ENCODE measurements around the gene TFPI. TPM values are rescaled to one million over a fixed set of nuclear protein-coding genes. Genes with fewer than 3 reads are reported as not detected.
"Not testable (repeated sequence)": the region's sequence is repeated elsewhere in the genome, so short reads cannot be mapped to it uniquely, and the experiment has no call there.

The TFPI gene
- total RNA-seq, 2 donors from 2014 or later = 0.05 to 0.19 TPM

DNA sequence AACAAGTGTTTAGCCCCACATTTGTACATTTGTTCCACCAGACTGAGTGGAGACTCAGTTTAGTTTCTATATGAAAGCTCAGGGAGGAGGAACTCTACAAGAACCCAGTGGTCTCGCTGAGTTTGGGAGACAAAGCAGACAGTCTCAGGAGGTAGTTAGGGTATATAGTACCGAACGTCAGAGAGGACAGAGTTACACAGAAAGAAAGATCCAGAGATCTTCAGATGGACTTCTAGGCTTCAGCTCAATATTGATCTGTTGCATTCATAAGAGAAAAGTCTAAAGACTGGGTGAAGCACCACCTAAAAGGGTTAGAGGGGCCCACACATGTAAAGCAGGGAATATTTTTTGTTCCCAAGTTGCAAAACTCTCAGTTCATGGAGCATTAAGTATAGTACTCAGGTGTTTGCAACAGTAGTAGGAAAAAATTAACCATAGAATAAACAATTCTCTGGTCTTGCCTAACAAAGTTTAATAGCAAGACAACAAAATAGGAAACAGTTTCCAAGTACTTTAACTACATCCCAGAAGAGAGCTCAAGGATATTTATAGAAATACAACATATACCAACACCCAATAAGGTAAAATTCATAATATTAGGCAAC lies 4.2 kb downstream of the TFPI start:
- H3K27me3 Mint-ChIP-seq (ENCODE audit: low read depth) = peaks cover 22% of the 10 kb centered on the region
- no peak overlapping the region for H3K4me3 Mint-ChIP-seq

DNA sequence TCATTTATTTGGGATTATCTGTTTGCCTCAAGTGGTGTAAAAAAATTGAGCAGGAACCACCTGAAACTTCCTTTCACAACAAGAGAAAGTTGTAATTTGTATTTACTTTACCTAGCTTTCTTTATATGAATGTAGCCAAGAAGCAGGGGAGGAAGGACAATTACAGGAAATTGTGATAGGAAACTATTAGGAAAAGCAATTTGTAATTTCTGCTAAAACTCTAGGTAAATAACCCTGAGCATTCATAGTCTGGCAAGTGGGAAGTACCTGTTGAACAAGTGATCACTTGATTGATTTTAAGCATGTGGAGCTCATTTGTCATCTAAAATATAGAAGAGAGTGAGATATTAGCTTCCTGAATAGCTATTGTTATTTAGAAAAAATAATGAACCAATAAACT lies 5.0 kb downstream of the TFPI start:
- no peaks in the 10 kb centered on the region for H3K36me3 Mint-ChIP-seq (ENCODE audit: insufficient read depth in 2 of 2)
- DNase-seq (no peak), ATAC-seq (replicated peaks in 1 of 2) (no peak)
- peaks cover 9% of the 10 kb centered on the region for H3K4me1 Mint-ChIP-seq (ENCODE audit: low read depth)
- peaks cover 21% of the 10 kb centered on the region for H3K27me3 Mint-ChIP-seq (ENCODE audit: low read depth)
- H3K9me3 Mint-ChIP-seq = no peaks in the 10 kb centered on the region
- H3K27ac Mint-ChIP-seq = no peak overlapping the region
- no peak overlapping the region for H3K4me3 Mint-ChIP-seq

More for the DNA sequence above, 4.2 kb downstream of the TFPI start:
- no peaks in the 10 kb centered on the region for H3K36me3 Mint-ChIP-seq (ENCODE audit: insufficient read depth in 2 of 2)
- no peak overlapping the region for H3K27ac Mint-ChIP-seq
- no peaks in the 10 kb centered on the region for H3K9me3 Mint-ChIP-seq
- DNase-seq = no peak
- ATAC-seq (replicated peaks in 1 of 2) = no peak
- peaks cover 15% of the 10 kb centered on the region for H3K4me1 Mint-ChIP-seq (ENCODE audit: low read depth)

DNA sequence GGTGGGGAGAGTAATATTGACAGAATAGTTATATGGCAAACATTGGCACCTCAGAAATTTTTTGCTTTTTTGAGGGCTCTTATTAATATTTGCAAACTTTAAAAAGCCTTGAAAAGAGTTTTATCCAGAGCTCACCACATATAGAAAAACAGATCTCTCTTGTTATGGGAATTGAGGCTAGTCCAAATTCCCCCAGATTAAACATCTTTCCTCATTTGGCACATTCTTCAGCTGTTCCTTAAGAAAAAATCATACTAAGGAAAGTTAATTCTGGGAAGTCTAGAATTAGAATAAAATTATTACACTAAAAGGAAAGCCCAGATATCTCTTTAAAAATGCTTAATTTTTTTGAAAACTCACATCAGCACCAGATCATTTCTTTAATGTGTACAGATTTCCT lies 5.6 kb downstream of the TFPI start:
- peaks cover 21% of the 10 kb centered on the region for H3K27me3 Mint-ChIP-seq (ENCODE audit: low read depth)
- no peaks in the 10 kb centered on the region for H3K36me3 Mint-ChIP-seq (ENCODE audit: insufficient read depth in 2 of 2)
- H3K9me3 Mint-ChIP-seq = no peaks in the 10 kb centered on the region
- H3K4me3 Mint-ChIP-seq = no peak overlapping the region
- H3K4me1 Mint-ChIP-seq (ENCODE audit: low read depth) = peaks cover 7% of the 10 kb centered on the region
- ATAC-seq (replicated peaks in 1 of 2) = no peak
- no peak overlapping the region for H3K27ac Mint-ChIP-seq
- DNase-seq = no peak

DNA sequence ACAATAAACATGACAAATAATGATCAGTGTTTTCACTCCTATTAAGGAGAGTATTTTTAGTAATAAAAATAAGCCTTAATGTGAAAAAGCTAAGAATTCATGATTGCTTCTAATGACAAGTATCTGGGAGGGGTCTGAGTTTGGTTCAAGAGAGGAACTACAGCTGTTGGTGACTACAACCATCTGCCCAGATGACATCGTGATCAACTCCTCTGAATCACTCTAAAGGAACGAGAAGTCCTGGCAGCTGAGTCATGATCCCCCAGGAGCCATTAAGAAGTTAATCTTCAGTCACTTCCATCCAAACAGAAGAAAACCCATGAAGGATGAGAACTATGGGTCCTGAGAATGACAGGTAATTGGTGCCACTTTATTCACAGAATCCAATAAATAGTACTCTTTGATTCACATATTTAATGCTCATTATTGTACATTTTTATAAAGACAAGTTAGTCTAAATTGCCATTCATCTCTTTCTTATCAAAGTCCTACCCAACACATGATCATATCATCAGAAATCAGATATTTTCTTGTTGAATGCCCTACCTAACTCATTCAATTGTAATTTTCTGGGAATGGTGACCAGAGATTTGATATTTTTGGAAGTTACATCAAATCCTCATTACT lies 6.8 kb downstream of the TFPI start:
- Mint-ChIP-seq H3K27ac (no peak overlapping the region), H3K36me3 (ENCODE audit: insufficient read depth in 2 of 2) (no peaks in the 10 kb centered on the region), H3K27me3 (ENCODE audit: low read depth) (peaks cover 21% of the 10 kb centered on the region), H3K4me3 (no peak overlapping the region), H3K4me1 (ENCODE audit: low read depth) (no peaks in the 10 kb centered on the region), H3K9me3 (no peaks in the 10 kb centered on the region)
- DNase-seq (no peak), ATAC-seq (replicated peaks in 1 of 2) (no peak)

DNA sequence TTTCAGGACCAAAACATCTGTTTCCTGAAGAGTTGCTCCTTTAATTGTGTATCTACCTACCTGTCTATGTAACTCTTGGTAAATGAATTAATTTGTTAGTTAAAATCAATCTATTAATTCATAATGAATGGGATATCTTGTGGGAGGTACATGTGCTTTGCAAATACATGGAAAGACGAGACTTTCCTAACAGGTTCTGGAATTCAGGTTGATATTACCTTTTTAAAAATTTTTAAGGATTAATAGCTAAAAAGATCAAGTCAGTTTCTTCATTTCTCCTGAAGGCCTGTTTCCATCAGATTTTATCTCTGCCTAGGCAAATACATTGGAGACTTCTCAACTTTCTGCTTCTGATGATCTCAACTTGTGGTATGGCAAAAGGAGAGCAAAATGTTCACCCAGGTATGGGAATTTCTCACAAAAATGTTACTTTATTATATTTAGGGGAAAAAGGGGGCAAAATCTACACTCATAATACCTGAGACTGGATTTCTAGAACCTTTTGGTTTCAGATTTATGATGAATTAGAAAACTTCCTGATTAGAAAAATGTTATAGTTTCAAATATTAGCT lies 7.4 kb downstream of the TFPI start:
- no peak overlapping the region for H3K4me3 Mint-ChIP-seq
- H3K4me1 Mint-ChIP-seq (ENCODE audit: low read depth) = no peaks in the 10 kb centered on the region
- DNase-seq (no peak), ATAC-seq (replicated peaks in 1 of 2) (no peak)
- H3K27ac Mint-ChIP-seq = no peak overlapping the region
- peaks cover 25% of the 10 kb centered on the region for H3K27me3 Mint-ChIP-seq (ENCODE audit: low read depth)
- no peaks in the 10 kb centered on the region for H3K9me3 Mint-ChIP-seq
- H3K36me3 Mint-ChIP-seq (ENCODE audit: insufficient read depth in 2 of 2) = no peaks in the 10 kb centered on the region

DNA sequence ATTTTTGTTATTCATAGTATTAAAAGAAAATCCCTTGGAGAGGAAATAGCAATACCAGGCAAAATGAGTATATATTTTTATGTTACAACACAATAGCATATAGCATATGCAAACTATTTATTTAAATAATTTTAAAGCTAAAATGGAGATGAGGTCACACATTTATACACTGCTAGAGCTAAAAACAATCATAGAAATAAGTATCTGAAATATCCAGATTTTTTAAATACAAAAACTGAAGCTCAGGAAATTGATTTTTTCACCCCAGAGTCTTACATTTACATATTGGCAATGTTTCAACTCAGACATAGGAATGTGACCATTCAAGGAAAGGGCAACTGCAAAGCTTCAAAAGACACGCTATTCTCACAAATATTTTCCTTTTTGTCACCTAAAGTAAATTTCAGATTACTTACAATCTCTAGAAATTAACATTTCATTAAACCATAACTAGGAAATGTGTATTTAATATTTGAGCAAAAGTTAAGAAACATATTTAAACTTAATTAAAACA lies 8.9 kb downstream of the TFPI start:
- Mint-ChIP-seq H3K27ac (no peak overlapping the region), H3K4me1 (ENCODE audit: low read depth) (no peaks in the 10 kb centered on the region), H3K36me3 (ENCODE audit: insufficient read depth in 2 of 2) (no peaks in the 10 kb centered on the region), H3K27me3 (ENCODE audit: low read depth) (peaks cover 19% of the 10 kb centered on the region), H3K9me3 (no peaks in the 10 kb centered on the region), H3K4me3 (no peak overlapping the region)
- no peak for DNase-seq
- ATAC-seq (replicated peaks in 1 of 2) = no peak

DNA sequence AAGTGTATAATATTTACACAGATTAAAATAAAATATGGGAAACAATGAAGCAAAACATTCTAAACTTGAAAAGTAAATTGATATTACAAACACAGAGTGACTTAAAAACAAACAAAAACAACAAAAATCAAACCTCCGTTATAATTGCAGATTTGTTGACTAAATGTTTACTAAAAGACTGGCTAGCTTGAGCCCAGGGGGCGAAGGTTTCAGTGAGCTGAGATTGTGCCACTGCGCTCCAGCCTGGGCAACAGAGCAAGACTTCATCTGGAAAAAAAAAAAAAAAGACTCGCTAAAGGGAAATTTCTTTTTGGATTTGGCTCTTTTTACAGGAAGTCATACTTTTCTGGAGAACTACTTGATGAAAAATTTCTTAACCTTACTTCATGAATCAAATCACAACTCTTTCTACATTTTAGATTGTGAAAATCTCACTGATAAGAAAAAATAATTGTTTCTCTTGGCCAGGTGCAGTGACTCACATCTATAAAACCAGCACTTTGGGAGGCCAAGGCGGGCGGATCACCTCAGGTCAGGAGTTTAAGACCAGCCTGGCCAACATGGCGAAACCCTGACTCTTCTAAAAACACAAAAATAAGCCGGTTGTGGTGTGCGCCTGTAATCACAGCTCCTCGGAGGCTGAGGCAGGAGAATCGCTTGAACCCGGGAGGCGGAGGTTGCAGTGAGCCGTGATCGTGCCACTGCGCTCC lies 9.7 kb downstream of the TFPI start:
- no peak for ATAC-seq (replicated peaks in 1 of 2)
- H3K4me1 Mint-ChIP-seq (ENCODE audit: low read depth) = no peaks in the 10 kb centered on the region
- no peak overlapping the region for H3K27ac Mint-ChIP-seq

DNA sequence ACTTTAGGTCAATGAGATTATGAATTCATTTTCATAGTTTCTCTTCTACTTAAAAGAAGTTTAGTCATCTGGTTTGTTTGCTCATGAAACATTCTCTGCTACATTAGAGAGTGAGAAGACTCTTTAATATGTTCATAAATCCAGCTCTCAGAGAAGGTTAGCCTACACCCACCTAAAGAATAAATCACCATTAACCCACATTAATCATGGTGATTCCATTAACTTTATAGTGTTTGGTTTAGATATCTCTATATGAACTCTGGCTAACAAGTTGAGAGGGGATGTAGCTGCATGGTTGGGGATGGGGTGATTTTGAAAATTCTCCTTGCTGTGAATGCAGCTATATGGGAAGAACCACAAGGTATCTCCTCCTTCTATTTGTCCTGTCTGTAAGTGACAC lies 10.7 kb downstream of the TFPI start:
- H3K27me3 Mint-ChIP-seq (ENCODE audit: low read depth) = peaks cover 12% of the 10 kb centered on the region
- H3K4me3 Mint-ChIP-seq = no peak overlapping the region
- H3K9me3 Mint-ChIP-seq = no peaks in the 10 kb centered on the region
- H3K27ac Mint-ChIP-seq = no peak overlapping the region
- no peaks in the 10 kb centered on the region for H3K4me1 Mint-ChIP-seq (ENCODE audit: low read depth)
- H3K36me3 Mint-ChIP-seq (ENCODE audit: insufficient read depth in 2 of 2) = no peaks in the 10 kb centered on the region
- DNase-seq (no peak), ATAC-seq (replicated peaks in 1 of 2) (no peak)

More for the DNA sequence above, 9.7 kb downstream of the TFPI start:
- no peaks in the 10 kb centered on the region for H3K9me3 Mint-ChIP-seq
- no peak for DNase-seq
- peaks cover 15% of the 10 kb centered on the region for H3K27me3 Mint-ChIP-seq (ENCODE audit: low read depth)
- H3K36me3 Mint-ChIP-seq (ENCODE audit: insufficient read depth in 2 of 2) = no peaks in the 10 kb centered on the region
- no peak overlapping the region for H3K4me3 Mint-ChIP-seq

DNA sequence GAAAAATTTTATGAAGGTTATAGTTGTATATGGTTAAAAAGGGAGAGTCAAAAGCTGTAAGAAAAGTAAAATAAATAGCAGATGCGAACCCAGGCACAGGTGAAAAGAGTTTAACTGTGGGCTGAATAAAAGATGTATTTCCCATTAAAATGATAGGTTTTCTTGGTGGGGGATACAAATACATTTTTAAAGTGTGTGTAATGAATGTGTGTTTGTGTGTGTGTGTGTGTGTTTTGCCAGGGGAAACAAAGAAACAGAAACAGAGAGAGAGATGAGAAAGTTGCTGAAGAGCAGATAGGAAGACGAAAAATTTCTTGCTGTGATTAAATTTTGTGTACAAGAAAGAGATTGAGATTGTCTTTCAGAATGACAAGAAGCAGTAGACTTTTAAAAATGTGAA lies 12.1 kb downstream of the TFPI start:
- no peak overlapping the region for H3K4me3 Mint-ChIP-seq
- DNase-seq (no peak), ATAC-seq (replicated peaks in 1 of 2) (no peak)
- no peaks in the 10 kb centered on the region for H3K9me3 Mint-ChIP-seq
- no peaks in the 10 kb centered on the region for H3K36me3 Mint-ChIP-seq (ENCODE audit: insufficient read depth in 2 of 2)
- peaks cover 6% of the 10 kb centered on the region for H3K27me3 Mint-ChIP-seq (ENCODE audit: low read depth)
- H3K27ac Mint-ChIP-seq = no peak overlapping the region
- no peaks in the 10 kb centered on the region for H3K4me1 Mint-ChIP-seq (ENCODE audit: low read depth)

DNA sequence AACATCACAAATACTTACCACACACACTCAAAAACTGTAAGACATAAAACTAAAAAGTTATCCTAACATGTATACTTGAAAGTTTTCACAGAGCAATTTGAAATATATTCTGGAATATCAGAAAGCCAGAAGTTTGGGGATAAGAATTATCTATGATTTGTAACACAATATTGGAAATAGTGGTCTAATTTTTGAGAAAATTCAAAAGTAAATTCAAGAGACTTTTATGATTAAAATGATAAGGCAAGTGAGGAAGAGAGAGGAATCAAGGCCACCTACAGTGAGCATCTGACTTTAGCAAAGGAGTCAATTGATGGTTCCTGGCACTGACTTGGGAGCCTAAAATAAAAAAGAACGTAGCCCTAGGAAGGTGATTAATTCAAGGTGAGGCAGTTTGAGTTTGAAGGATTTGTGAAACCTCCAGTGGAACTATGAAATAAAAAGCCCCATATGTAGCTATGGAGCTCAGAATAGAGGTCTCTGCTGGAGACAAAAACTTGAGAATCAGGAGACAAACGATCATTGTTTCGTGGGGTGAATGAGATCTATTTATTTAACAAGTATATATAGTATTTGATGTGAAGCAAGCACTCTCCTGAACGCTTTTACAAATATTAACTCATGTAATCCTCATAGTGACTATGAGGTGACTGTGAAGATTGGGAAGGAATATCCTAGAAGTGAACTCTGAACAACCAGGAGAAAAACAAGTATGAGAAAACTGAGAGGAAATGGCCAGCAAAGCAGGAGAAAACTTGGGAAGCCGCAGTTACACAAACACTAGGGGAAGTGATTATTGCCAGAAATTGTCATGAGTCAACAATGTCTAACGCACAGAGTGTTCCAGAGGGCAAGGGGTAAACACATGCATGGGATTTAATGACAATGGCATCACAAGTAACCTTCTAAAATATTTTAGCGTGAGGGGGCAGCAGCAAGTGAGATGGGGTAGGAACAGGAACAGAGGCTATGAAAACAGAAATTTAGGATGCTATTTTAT lies 12.8 kb downstream of the TFPI start:
- no peaks in the 10 kb centered on the region for H3K36me3 Mint-ChIP-seq (ENCODE audit: insufficient read depth in 2 of 2)
- no peak overlapping the region for H3K4me3 Mint-ChIP-seq
- no peak overlapping the region for H3K27ac Mint-ChIP-seq
- H3K9me3 Mint-ChIP-seq = no peaks in the 10 kb centered on the region
- ATAC-seq (replicated peaks in 1 of 2) (no peak), DNase-seq (no peak)
- H3K4me1 Mint-ChIP-seq (ENCODE audit: low read depth) = no peaks in the 10 kb centered on the region
- H3K27me3 Mint-ChIP-seq (ENCODE audit: low read depth) = peaks cover 6% of the 10 kb centered on the region

DNA sequence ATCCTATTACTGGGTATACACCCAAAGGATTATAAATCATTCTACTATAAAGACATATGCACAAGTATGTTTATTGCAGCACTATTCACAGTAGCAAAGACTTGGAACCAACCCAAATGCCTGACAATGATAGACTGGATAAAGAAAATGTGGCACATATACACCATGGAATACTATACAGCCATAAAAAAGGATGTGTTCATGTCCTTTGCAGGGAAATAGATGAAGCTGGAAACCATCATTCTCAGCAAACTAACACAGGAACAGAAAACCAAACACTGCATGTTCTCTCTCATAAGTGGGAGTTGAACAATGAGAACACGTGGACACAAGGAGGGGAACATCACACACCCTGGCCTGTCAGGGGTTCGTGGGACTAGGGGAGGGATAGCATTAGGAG lies 16.0 kb downstream of the TFPI start:
- not testable (repeated sequence) for H3K36me3 Mint-ChIP-seq (ENCODE audit: insufficient read depth in 2 of 2)

DNA sequence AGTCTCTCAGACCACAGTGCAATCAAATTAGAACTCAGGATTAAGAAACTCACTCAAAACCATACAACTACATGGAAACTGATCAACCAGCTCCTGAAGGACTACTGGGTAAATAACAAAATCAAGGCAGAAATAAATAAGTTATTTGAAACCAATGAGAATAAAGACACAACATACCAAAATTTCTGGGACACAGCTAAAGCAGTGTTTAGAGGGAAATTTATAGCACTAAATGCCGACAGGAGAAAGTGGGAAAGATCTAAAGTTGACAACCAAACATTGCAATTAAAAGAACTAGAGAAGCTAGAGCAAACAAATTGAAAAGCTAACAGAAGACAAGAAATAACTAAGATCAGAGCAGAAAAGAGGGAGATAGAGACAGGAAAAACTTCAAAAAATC lies 18.9 kb downstream of the TFPI start:
- H3K9me3 Mint-ChIP-seq; H3K4me3 Mint-ChIP-seq; H3K27me3 Mint-ChIP-seq (ENCODE audit: low read depth); H3K4me1 Mint-ChIP-seq (ENCODE audit: low read depth); DNase-seq; ATAC-seq (replicated peaks in 1 of 2); H3K36me3 Mint-ChIP-seq (ENCODE audit: insufficient read depth in 2 of 2); H3K27ac Mint-ChIP-seq: not testable (repeated sequence)

More for the DNA sequence above, 16.0 kb downstream of the TFPI start:
- not testable (repeated sequence) for H3K4me1 Mint-ChIP-seq (ENCODE audit: low read depth); H3K27ac Mint-ChIP-seq; ATAC-seq (replicated peaks in 1 of 2); H3K9me3 Mint-ChIP-seq; H3K4me3 Mint-ChIP-seq; DNase-seq; H3K27me3 Mint-ChIP-seq (ENCODE audit: low read depth)

Data from activated T-cell treated with anti-CD3 and anti-CD28 coated beads, Interleukin-2, amount 50 U/mL, for 72 hours (primary cell).